Measurements from ENCODE around the gene SH2D5.

Gene SH2D5

GRCh38 chr1:20724364-20725188, 7.9 kb downstream of the SH2D5 start:
- Histone ChIP-seq H3K36me3 (ENCODE audit: insufficient read depth) (no peaks in the 10 kb centered on the region), H4K20me1 (ENCODE audit: insufficient read depth) (no peaks in the 10 kb centered on the region), H3K27me3 (ENCODE audit: insufficient read depth, low read depth) (peaks cover 50% of the 10 kb centered on the region), H3K79me2 (ENCODE audit: insufficient read depth, low read depth) (no peaks in the 10 kb centered on the region), H2AFZ (ENCODE audit: low read depth) (no peak overlapping the region), H3K4me1 (ENCODE audit: low read depth, poor library complexity, severe bottlenecking) (no peaks in the 10 kb centered on the region), H3K4me3 (IDR thresholded peaks at IDR 0.05; ENCODE audit: insufficient read depth, low read depth, low read length) (no peak overlapping the region), H3K9ac (no peak overlapping the region), H3K27ac (no peak overlapping the region), H3K4me2 (no peak overlapping the region)
- TF ChIP-seq CTCF (conservative IDR thresholded peaks at IDR 0.05; ENCODE audit: low read depth, low read length) = no peak

DNA sequence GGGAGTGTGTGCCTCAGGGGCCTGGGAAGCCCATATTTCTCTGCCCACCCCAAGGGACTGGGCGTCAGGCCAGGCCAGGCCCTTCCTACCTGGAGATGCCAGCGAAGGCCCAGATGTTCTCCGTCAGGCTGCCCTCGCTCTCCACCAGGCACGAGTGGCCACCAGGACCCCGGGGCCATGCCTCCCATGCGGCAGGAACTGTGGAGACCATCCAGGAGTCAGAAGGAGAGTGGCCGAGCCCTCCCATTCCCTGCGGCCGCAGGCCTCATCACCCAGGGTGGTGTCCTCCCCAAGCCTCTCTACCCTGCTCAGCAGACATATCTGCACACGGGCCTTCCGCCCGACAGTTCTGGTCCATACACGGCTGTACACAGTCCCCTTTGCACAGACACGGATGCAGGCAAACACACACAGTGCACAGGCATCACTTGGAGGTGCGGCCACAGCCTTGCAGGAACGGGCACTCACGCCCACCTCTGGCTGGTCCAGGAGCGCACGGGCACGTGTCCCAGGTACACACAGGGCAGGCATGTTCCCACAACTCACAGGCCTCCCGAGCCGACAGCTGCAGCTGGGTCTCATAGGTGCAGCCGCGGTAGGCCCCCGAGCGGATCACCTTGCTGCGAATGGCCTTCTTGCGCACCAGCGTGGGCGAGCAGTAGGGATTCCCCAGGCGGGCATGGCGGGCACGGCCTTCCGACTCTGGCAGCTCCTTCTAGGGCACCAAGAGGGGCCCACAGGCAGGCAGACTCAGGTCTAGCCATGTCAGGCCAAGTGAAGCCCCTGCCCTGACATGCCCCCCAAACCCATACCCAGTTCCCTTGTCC, 8.8 kb downstream of the SH2D5 start:
- Histone ChIP-seq H3K4me1 (ENCODE audit: low read depth, poor library complexity, severe bottlenecking) (no peaks in the 10 kb centered on the region), H3K36me3 (ENCODE audit: insufficient read depth) (no peaks in the 10 kb centered on the region), H3K79me2 (ENCODE audit: insufficient read depth, low read depth) (no peaks in the 10 kb centered on the region), H3K4me3 (IDR thresholded peaks at IDR 0.05; ENCODE audit: insufficient read depth, low read depth, low read length) (no peak overlapping the region), H3K27ac (no peak overlapping the region), H2AFZ (ENCODE audit: low read depth) (no peak overlapping the region), H3K4me2 (no peak overlapping the region), H3K9ac (no peak overlapping the region), H3K27me3 (ENCODE audit: insufficient read depth, low read depth) (peaks cover 48% of the 10 kb centered on the region), H4K20me1 (ENCODE audit: insufficient read depth) (no peaks in the 10 kb centered on the region)
- no peak for TF ChIP-seq CTCF (conservative IDR thresholded peaks at IDR 0.05; ENCODE audit: low read depth, low read length)

GRCh38 chr1:20723159-20723536, 9.4 kb downstream of the SH2D5 start:
- Histone ChIP-seq H3K4me3 (IDR thresholded peaks at IDR 0.05; ENCODE audit: insufficient read depth, low read depth, low read length) (no peak overlapping the region), H4K20me1 (ENCODE audit: insufficient read depth) (no peaks in the 10 kb centered on the region), H3K4me2 (no peak overlapping the region), H3K27me3 (ENCODE audit: insufficient read depth, low read depth) (peaks cover 48% of the 10 kb centered on the region), H3K79me2 (ENCODE audit: insufficient read depth, low read depth) (no peaks in the 10 kb centered on the region), H3K4me1 (ENCODE audit: low read depth, poor library complexity, severe bottlenecking) (no peaks in the 10 kb centered on the region), H3K36me3 (ENCODE audit: insufficient read depth) (no peaks in the 10 kb centered on the region), H3K9ac (no peak overlapping the region), H2AFZ (ENCODE audit: low read depth) (no peak overlapping the region), H3K27ac (no peak overlapping the region)
- no peak for TF ChIP-seq CTCF (conservative IDR thresholded peaks at IDR 0.05; ENCODE audit: low read depth, low read length)

- Histone ChIP-seq H2AFZ (ENCODE audit: low read depth) (no peak overlapping the region), H3K9ac (no peak overlapping the region), H3K79me2 (ENCODE audit: insufficient read depth, low read depth) (no peaks in the 10 kb centered on the region), H3K4me1 (ENCODE audit: low read depth, poor library complexity, severe bottlenecking) (no peaks in the 10 kb centered on the region), H4K20me1 (ENCODE audit: insufficient read depth) (no peaks in the 10 kb centered on the region), H3K27ac (no peak overlapping the region), H3K4me3 (IDR thresholded peaks at IDR 0.05; ENCODE audit: insufficient read depth, low read depth, low read length) (no peak overlapping the region), H3K4me2 (no peak overlapping the region), H3K27me3 (ENCODE audit: insufficient read depth, low read depth) (peaks cover 43% of the 10 kb centered on the region), H3K36me3 (ENCODE audit: insufficient read depth) (no peaks in the 10 kb centered on the region)
- TF ChIP-seq CTCF (conservative IDR thresholded peaks at IDR 0.05; ENCODE audit: low read depth, low read length) = no peak
Observed at GRCh38 chr1:20721117-20722061, 11.1 kb downstream of the SH2D5 start.

Data from KMS-11 (cell line).